Activated T-cell treated with anti-CD3 and anti-CD28 coated beads for 24 hours (primary cell): ENCODE measurements around the gene CYFIP1.

Source experiments
- DNase-seq: peaks from one replicate; pipeline ENCODE4 v3.0.0-alpha.2; 2020; ENCODE audit warnings: low read depth

Gene CYFIP1

DNA sequence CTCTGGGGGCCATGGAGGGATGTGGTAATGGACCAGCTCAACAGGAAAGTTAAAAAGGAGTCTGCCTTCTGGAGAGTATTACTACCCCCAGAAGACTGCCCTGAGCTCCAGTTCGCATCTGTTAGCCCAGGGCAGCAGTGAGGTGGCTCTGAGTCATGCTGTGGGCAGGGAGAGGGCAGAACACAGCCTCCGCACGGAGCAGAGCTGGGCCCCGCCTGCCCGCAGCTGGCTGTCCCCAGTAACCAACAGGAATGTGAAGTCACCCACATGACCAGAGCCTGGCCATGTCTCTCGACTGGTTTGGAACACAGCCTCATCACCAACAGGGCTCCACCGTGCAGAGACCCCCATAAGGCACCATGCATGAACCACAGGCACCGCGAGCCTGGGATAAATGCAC lies 62.1 kb downstream of the CYFIP1 start:
- DNase-seq: no peak

- DNase-seq: no peak
Measured at GRCh38 chr15:22917556-22917955, 62.6 kb downstream of the CYFIP1 start.

- no peak for DNase-seq
Measured at GRCh38 chr15:22916606-22917350, 63.4 kb downstream of the CYFIP1 start.

DNA sequence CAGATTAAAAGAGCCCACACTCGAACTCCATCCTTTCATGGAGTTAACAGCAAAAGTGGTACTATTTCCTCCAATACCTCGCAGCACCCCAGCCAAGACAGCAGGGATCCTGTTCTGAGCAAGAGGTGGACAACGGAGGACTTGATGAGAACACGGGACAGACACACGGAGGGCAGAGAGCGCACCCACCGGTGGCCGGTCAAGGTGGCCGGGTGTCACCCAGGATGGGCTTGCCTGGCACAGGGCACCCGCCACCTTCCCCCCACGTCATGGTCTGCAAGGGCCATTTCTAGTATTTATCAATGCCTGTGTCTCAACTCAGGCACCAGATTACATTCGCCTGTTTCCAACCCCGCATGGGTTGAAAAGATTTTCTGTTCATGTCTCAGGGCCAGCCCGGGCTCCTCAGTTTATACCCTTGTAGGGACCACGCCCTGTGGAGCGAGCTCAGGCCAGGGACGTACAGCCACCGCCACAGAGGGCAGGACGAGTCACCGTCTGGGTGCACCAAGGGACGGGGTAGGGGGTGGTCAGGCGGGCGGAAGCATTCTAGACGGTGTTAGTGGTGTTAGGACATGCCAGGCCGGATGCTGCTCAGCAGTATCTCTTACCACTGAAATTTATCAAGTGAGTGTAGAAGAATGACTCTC lies 64.2 kb downstream of the CYFIP1 start:
- DNase-seq: no peak

- no peak for DNase-seq
Measured at GRCh38 chr15:22913646-22914380, 66.4 kb downstream of the CYFIP1 start.

GRCh38 chr15:22912256-22912655 lies 67.9 kb downstream of the CYFIP1 start:
- DNase-seq: no peak

GRCh38 chr15:22911306-22911705 lies 68.9 kb downstream of the CYFIP1 start:
- DNase-seq: no peak

GRCh38 chr15:22908830-22909229 lies 71.3 kb downstream of the CYFIP1 start:
- no peak for DNase-seq

DNA sequence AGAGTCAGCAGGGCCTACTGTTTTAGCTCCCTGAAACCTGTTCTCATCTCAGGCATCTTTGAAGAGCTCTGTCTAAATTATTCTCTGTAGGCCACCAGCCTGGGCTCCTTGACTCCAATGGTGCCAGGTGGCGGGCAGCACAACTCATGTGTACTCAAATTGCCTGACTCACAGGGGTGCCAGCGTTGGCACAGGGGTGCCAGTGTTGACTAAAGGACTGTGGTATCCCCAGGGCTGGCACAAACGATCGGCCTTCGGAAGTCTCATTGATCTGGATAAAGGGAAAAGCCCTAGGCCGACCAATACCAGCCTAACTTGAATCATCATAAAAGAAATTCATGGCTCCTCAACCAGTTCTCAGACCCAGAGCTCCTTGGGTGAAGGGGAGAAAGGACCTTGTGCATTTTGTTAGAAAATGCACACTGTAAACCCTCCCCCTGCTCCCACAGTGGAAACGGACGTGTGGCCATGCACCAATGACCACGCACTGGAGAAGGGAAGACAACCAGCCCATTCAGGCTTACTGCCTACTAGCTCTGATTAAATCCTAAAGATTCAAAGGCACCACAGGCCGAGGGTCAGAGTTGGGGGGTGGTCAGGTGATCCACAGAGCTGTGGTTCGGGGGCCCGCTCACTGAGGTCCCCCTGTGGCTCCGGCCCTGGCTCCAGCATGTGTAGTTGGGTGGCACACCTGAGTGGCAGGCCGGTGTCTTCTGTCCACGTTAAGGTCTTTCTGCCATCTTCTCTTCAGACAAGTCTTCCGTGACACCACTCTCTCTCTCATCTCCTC lies 72.8 kb downstream of the CYFIP1 start:
- no peak for DNase-seq

DNA sequence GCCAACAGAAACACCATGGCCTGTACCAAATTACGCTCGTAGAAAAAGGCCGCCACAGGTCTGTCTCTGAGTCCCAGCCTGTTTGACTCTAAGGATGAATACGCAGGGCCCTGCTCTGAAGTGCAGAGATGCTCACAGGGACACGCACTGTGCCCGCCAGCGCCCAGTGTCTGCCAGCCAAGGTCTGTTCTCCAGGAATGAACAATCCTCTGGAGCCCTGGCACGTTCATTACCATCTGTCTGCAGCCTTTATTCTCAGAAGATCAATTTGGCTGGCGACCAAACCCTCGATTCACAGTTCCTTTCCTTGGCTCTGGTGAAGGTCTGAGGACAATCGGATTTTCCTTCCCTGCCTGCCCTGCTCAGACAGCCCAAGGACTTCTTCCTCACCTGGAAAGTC lies 75.4 kb downstream of the CYFIP1 start:
- no peak for DNase-seq

DNA sequence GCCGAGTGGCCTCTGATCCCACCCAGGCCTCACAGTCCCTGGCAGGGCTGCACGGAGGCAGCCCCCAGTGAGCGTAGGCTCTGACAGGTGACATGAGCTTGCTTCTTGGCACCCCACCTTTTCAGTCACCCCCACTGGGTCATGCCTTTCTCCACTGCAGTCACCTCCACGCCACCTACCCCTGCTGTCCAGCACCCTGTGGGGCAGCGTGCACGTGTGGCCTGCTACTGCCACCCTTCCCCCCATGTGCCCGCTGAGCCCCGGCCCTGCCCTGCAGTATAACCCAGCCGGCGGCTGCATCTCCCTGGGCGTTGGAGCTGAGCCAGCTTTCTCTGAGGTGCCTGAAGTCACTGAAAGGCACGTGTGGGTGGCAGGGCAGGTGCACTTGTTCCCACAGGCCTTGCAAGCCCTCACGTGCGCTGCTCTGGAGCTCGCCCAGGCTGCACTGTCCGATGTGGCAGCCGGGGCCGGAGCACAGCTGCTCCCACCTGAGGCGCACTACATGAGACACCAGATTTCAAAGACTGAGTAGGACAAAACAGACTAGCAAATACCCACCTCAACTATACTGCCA lies 76.1 kb downstream of the CYFIP1 start:
- DNase-seq: no peak

DNA sequence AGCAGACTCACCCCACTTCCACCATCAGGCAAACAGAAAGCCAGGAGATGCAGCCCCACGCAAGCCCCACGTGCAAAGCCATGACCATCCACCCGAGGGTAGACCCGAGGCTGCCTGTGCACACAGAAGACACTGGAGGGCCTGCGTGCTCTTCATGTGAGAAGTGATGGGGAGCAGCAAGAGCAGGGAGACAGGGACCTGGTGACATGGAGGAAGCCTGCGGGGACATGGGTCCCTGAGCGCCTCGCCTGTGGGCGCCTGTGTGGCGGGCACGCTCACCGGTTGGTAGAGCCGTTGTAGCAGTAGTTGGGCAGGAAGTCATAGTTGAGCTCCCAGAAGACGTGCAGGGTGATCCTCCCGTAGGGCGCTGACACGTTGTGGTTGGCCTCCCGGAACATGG lies 76.7 kb downstream of the CYFIP1 start:
- no peak for DNase-seq

DNA sequence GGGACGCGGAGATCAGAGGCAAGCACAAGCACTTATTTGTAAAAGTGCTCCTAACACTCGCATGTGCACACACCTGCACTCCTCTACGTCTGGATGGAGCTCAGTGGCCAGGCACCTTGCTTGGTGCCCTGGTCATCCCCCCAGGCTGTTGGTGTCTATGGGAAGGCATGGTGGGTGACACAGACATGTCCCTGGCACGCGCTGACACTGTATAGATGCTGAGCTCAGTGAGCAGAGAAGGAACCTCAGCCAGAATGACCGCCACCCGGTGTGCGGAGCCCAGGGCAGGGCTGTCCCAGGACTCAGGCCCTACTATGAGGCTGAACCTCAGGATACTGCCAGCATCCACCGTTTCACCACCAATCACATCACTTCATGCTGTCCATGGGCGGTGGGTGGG lies 77.2 kb downstream of the CYFIP1 start:
- no peak for DNase-seq

GRCh38 chr15:22902578-22902977 lies 77.6 kb downstream of the CYFIP1 start:
- no peak for DNase-seq

DNA sequence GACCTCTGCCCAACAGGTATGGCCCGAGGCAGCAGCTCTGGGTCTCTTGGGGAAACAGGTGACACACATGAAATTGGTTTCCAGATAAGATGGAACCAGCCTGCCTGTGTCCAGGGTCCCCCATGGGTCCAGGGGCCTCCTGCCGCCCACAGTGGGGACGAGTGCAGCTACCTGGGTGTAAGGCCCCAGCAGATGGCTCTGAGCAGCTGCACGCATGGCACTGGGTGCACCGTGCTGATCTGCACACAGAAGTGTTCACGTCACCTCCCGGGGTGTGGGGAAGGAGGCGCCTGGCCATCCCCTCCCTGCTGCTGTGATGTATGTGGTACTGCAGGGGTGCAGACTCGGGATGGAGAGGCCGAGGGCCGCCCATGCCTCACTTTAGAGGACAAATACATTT lies 78.1 kb downstream of the CYFIP1 start:
- no peak for DNase-seq

GRCh38 chr15:22895465-22896190 lies 84.5 kb downstream of the CYFIP1 start:
- DNase-seq: no peak

GRCh38 chr15:22893881-22894280 lies 86.3 kb downstream of the CYFIP1 start:
- DNase-seq: no peak

DNA sequence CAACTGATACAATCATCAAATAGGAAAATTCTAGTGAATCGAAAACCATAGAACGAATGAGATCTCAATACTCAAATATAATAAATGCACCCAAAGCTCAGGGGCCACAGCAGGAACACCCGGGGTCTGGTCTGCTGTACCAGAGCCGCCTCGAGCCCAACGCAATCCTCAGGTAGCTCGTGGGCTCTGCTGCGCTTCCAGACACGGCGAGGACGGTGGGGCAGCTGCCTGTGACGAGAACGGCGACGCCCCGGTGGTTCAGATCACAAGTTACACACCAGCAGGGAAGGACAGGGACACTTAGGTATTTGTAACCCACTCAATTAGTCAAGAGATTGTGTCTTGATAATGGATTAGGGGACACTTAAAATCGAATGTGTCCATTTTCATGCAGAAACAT lies 87.1 kb downstream of the CYFIP1 start:
- DNase-seq: no peak

DNA sequence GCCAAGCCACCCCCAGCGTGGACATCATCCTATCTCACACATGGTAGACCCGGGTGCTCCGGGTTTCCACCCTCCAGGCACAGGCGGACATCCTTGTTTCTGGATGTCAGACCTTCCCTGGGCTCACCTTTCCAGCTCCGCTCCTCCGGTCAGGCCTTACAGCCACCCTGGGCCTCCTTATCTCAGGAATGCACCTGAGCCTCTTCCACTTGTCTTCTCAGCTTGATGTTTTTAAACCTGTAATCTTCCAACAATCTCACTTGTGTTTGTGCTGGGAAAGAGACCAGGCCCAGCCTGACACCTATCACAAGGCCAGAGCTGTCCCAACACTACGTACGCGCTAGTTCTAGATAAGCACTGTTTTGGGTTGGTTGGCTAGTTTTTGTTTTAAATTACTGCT lies 87.8 kb downstream of the CYFIP1 start:
- no peak for DNase-seq

DNA sequence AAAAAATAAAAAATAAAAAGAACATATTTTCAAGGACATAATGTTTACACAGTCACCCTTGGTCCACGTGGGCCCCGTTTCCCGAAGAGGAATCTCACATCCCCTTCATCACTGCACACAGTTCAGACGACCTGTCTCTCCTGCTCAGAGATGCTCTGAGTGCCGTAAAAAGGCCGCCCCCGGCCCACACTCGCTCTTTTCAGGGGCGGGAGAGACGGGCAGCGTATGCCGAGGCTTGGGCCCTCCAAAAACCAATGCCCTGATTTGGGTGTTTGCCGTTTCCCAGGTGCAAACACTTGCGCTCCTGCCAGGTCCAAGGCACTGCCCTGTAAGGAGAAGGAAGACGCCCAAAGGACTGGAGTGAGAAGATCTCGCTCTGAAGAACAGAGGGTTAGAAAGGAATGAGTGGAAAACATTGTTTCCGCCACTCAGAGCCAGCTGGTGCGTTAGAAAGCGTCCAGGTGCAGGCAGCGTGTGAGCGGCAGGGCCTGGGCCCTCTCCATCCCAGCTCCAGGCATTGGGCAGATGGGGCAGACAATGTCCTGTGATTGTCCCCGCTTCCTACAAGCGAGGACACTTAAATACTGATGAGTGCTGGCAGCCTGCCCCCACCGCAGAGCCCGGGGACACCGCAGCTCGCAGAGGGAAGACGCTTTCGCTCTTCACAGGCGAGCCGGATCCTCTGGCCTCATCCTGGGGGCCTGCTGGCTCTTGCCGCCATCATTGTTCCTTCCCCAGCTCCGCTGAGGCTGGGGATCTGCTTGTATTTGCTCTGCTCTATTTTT lies 88.5 kb downstream of the CYFIP1 start:
- no peak for DNase-seq

DNA sequence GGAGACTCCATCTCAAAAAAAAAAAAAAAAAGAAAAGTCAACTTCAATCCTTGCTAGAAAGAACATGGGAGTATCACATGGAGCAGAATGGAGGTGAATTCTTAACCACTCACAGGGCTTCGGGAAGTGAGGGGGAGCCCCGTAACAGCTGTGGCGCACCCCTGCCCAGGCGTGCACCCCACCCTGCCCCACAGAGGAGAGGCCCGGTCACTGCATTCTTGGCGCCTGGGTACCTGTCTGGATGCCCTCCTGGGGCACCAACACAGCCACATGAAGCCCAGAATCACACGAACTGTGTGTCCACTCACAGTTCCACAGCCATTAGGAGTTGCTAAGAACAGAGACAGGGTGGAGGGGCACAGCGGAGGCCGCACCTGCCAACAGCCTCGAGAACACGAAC lies 89.9 kb downstream of the CYFIP1 start:
- no peak for DNase-seq
